Sciatic nerve (tissue), 1 donor: ENCODE results near the gene SETD9. TPM values are rescaled to one million over a fixed set of nuclear protein-coding genes. Genes with fewer than 3 reads are reported as not detected.

Experiments
- total RNA-seq: library from RNA; stranded (reverse); fragmentation: NEBNext Ultra II Directional; extraction: Animal tissue kit (Norgen Biotek cat#: 25700); gene quantifications from one replicate; pipeline ENCODE4 v1.2.1, GENCODE V29; 2021
- donor health status: DM: no; HTN: no; CAD: no.

The SETD9 gene
- total RNA-seq, 1 donor from 2014 or later = 8.2 TPM

Other genes with a start within 250 kb of the SETD9 start
- gene MAP3K1, start 94.0 kb upstream of the SETD9 start, total RNA-seq = 28.4 TPM
- gene MIER3, start 42.5 kb downstream of the SETD9 start, total RNA-seq = 34.1 TPM